ENCODE results near the gene CSNK2A1.

CSNK2A1 gene

GRCh38 chr20:573414-574296 is 30.1 kb upstream of the CSNK2A1 start:
- TF ChIP-seq TCF12 (IDR thresholded peaks at IDR 0.05; ENCODE audit: low read depth), result no peak

- TF ChIP-seq EP300 (IDR thresholded peaks at IDR 0.05; ENCODE audit: borderline replicate concordance) (no peak), TCF12 (IDR thresholded peaks at IDR 0.05; ENCODE audit: low read depth) (no peak), TAF1 (IDR thresholded peaks at IDR 0.05; ENCODE audit: low read depth) (no peak), TEAD4 (IDR thresholded peaks at IDR 0.05) (no peak), YY1 (IDR thresholded peaks at IDR 0.05; ENCODE audit: low read depth) (no peak), CREB1 (IDR thresholded peaks at IDR 0.05; ENCODE audit: low read depth) (no peak), RAD21 (IDR thresholded peaks at IDR 0.05; ENCODE audit: low read depth) (no peak), EGR1 (IDR thresholded peaks at IDR 0.05) (no peak), MAX (IDR thresholded peaks at IDR 0.05) (no peak), FOXM1 (IDR thresholded peaks at IDR 0.05; ENCODE audit: borderline replicate concordance, low read depth) (no peak), CEBPB (IDR thresholded peaks at IDR 0.05) (no peak), ZBTB7A (IDR thresholded peaks at IDR 0.05; ENCODE audit: low read depth) (no peak), NFIC (IDR thresholded peaks at IDR 0.05) (no peak)
- TF ChIP-seq, protein P1, sequence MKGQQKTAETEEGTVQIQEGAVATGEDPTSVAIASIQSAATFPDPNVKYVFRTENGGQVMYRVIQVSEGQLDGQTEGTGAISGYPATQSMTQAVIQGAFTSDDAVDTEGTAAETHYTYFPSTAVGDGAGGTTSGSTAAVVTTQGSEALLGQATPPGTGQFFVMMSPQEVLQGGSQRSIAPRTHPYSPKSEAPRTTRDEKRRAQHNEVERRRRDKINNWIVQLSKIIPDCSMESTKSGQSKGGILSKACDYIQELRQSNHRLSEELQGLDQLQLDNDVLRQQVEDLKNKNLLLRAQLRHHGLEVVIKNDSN (IDR thresholded peaks at IDR 0.05), result no peak
- TF ChIP-seq, protein P2, sequence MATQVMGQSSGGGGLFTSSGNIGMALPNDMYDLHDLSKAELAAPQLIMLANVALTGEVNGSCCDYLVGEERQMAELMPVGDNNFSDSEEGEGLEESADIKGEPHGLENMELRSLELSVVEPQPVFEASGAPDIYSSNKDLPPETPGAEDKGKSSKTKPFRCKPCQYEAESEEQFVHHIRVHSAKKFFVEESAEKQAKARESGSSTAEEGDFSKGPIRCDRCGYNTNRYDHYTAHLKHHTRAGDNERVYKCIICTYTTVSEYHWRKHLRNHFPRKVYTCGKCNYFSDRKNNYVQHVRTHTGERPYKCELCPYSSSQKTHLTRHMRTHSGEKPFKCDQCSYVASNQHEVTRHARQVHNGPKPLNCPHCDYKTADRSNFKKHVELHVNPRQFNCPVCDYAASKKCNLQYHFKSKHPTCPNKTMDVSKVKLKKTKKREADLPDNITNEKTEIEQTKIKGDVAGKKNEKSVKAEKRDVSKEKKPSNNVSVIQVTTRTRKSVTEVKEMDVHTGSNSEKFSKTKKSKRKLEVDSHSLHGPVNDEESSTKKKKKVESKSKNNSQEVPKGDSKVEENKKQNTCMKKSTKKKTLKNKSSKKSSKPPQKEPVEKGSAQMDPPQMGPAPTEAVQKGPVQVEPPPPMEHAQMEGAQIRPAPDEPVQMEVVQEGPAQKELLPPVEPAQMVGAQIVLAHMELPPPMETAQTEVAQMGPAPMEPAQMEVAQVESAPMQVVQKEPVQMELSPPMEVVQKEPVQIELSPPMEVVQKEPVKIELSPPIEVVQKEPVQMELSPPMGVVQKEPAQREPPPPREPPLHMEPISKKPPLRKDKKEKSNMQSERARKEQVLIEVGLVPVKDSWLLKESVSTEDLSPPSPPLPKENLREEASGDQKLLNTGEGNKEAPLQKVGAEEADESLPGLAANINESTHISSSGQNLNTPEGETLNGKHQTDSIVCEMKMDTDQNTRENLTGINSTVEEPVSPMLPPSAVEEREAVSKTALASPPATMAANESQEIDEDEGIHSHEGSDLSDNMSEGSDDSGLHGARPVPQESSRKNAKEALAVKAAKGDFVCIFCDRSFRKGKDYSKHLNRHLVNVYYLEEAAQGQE (IDR thresholded peaks at IDR 0.05; ENCODE audit: low read depth), result no peak
These were observed 29.1 kb upstream of the CSNK2A1 start for GRCh38 chr20:572727-573126.

- no peak for TF ChIP-seq CEBPB (IDR thresholded peaks at IDR 0.05)
- TF ChIP-seq TCF12 (IDR thresholded peaks at IDR 0.05; ENCODE audit: low read depth), result 0 out of 2 replicates have a peak, but pooled peaks have one; percentile 15
- TF ChIP-seq YY1 (IDR thresholded peaks at IDR 0.05; ENCODE audit: low read depth), result no peak
- TF ChIP-seq, protein P2 (IDR thresholded peaks at IDR 0.05; ENCODE audit: low read depth), result no peak
- no peak for TF ChIP-seq EP300 (IDR thresholded peaks at IDR 0.05; ENCODE audit: borderline replicate concordance)
- TF ChIP-seq NFIC (IDR thresholded peaks at IDR 0.05), result peak; percentile 46
- TF ChIP-seq TAF1 (IDR thresholded peaks at IDR 0.05; ENCODE audit: low read depth), result no peak
- TF ChIP-seq RAD21 (IDR thresholded peaks at IDR 0.05; ENCODE audit: low read depth), result no peak
- TF ChIP-seq, protein P1 (IDR thresholded peaks at IDR 0.05), result no peak
- TF ChIP-seq TEAD4 (IDR thresholded peaks at IDR 0.05), result peak; percentile 74
- no peak for TF ChIP-seq CREB1 (IDR thresholded peaks at IDR 0.05; ENCODE audit: low read depth)
These were observed 28.3 kb upstream of the CSNK2A1 start for GRCh38 chr20:571754-572441.

- TF ChIP-seq CREB1 (IDR thresholded peaks at IDR 0.05; ENCODE audit: low read depth) (no peak), ZBTB7A (IDR thresholded peaks at IDR 0.05; ENCODE audit: low read depth) (no peak), YY1 (IDR thresholded peaks at IDR 0.05; ENCODE audit: low read depth) (no peak), MAX (IDR thresholded peaks at IDR 0.05) (no peak), CEBPB (IDR thresholded peaks at IDR 0.05) (no peak), RAD21 (IDR thresholded peaks at IDR 0.05; ENCODE audit: low read depth) (no peak), TEAD4 (IDR thresholded peaks at IDR 0.05) (no peak), FOXM1 (IDR thresholded peaks at IDR 0.05; ENCODE audit: borderline replicate concordance, low read depth) (no peak)
- TF ChIP-seq, protein P1 (IDR thresholded peaks at IDR 0.05), result no peak
These were observed 25.3 kb upstream of the CSNK2A1 start for GRCh38 chr20:568673-569415.

Measured in Ishikawa (cell line).